HG03439 (cell line): ENCODE data around the gene WDR82.
"Not testable (repeated sequence)": the region's sequence is repeated elsewhere in the genome, so short reads cannot be mapped to it uniquely, and the experiment has no call there.

Experiments used
- ATAC-seq: cut with Tn5 transposase; IDR thresholded peaks from one replicate; pipeline ENCODE4 v1.9.1; 2021; ENCODE audit warnings: mild to moderate bottlenecking, moderate library complexity; ENCODE audit not compliant: unreplicated experiment

The WDR82 gene

DNA sequence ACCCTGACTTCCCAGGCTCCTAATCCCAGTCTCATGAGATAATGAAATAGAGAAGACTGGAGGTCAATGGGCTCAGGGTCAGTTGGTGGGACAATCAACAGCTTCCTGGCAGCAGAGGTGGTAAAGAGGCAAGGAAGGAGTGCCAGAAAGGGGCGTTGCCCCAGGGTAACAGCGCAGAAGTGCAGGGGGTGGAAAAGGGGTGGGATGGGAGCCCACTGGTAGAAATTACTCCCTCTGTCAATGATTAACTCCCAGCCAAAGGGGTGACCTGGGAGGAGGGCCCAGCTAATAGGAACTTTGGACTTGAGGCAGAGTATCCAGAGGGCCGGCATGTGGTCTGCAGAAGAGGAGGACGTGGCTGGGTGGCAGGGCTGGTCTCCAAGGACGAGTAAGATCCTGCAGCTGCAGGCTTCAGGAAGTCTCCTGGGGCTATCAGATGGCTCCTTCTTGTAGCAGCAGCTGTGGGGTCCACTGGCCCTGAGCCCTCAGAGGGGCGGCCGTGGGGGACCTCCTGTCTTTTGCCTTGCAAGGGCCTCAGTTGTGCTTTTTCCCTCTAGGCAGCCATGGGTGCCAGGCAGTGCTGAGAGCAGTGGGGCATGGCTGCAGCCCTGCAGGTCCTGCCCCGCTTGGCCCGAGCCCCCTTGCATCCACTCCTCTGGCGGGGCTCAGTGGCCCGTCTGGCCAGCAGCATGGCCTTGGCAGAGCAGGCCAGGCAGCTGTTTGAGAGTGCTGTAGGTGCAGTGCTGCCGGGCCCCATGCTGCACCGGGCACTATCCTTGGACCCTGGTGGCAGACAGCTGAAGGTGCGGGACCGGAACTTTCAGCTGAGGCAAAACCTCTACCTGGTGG, 11.5 kb upstream of the WDR82 start:
- ATAC-seq, result no peak

DNA sequence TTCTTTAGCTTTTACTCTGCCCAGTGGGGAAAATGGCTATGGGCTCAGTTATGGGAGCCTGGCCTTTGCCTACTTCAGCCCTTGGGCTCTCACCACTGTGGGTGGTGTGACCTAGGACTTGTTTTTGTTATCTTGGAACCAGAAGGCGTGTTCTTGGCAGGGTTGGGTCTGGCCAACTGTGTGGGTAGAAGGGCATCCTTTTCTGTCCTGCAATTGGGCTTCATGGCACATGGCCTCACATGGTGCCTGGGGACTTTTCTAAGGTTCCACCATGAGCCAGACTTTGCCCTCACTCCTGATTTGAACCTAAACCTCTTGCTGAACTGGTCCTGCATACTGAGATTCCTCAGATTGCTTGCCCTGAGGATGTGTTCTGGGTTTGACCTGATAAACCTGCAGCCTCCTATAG, 10.9 kb upstream of the WDR82 start:
- no peak for ATAC-seq

DNA sequence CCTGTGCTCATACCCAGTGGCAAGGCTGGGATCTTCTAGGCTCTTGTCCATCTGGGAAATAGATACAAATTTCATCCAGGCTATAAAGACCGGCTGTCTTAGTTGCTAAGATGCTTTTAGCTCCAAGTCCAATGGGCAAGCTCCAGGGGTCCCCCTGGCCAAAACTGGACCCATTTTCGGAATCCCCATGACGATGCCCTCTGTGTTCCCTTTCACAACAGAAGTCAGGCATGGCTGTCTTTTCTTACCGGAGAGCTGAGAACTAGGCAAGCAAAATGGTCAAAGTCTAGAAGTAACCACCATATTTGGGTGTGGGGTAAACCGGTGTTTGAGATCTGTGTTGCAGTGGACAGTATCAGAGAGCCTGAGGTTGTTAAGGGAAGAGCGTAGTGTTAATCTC, 10.2 kb upstream of the WDR82 start:
- ATAC-seq, result no peak

GRCh38 chr3:52286777-52287110, 8.3 kb upstream of the WDR82 start:
- ATAC-seq, result no peak

- ATAC-seq, result not testable (repeated sequence)
Observed at GRCh38 chr3:52284051-52284450, 5.6 kb upstream of the WDR82 start.

DNA sequence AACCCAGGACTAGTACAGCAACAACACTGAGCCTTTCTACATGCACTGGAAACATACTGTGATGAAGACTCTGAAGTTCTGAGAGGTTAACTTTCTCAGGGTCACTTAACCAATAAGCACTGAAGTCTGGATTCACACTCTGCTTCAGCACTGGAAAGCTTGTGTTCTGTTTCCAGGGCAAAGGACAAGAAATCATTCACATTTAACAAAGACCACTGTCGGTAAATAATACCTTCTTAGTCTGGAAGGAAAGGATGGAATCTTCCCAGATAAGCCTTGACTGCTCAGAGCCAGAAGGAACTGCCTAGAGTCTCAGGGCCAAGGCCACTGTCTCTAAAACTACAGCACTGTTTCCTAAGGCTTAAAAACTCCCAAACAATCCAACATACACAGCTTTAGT, 4.9 kb upstream of the WDR82 start:
- no peak for ATAC-seq

- ATAC-seq, result no peak
Observed at GRCh38 chr3:52281981-52282801, 3.7 kb upstream of the WDR82 start.

- ATAC-seq, result no peak
Observed at GRCh38 chr3:52280050-52280461, 1.6 kb upstream of the WDR82 start.

- no peak for ATAC-seq
Observed at GRCh38 chr3:52279596-52279995, 1.1 kb upstream of the WDR82 start.

- ATAC-seq, result peak; percentile 60
Observed at GRCh38 chr3:52277972-52278509, 408 bp downstream of the WDR82 start.

GRCh38 chr3:52277071-52277964, 1.1 kb downstream of the WDR82 start:
- no peak for ATAC-seq

GRCh38 chr3:52274781-52275180, 3.7 kb downstream of the WDR82 start:
- not testable (repeated sequence) for ATAC-seq

DNA sequence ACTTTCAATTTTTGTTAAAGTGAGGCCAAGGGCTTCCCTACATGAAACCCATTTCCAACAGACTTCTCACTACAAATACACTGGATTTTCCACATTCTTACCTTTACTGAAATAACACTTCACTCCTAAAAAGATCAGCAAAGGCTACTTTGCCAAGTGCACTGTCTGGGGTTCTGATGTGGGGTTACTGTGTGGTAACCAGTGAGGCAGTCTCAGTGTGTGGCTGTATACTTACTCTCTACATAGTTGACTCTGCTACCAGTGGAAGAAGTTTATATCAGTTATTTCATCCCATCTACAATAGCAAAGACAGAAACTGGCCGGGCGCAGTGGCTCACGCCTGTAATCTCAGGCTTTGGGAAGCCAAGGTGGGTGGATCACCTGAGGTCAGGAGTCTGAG, 5.6 kb downstream of the WDR82 start:
- no peak for ATAC-seq

DNA sequence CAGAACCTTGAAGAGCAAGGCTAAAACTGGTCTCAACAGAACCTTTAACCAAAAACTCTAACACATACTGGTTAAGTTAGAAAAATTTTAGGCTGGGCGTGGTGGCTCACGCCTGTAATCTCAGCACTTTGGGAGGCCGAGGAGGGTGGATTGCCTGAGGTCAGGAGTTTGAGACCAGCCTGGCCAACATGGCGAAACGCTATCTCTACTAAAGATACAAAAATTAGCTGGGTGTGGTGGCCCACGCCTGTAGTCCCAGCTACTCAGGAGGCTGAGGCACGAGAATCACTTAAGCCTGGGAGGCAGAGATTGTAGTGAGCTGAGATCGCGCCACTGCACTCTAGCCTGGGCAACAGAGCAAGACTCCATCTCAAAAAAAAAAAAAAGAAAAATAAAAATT, 6.3 kb downstream of the WDR82 start:
- not testable (repeated sequence) for ATAC-seq

DNA sequence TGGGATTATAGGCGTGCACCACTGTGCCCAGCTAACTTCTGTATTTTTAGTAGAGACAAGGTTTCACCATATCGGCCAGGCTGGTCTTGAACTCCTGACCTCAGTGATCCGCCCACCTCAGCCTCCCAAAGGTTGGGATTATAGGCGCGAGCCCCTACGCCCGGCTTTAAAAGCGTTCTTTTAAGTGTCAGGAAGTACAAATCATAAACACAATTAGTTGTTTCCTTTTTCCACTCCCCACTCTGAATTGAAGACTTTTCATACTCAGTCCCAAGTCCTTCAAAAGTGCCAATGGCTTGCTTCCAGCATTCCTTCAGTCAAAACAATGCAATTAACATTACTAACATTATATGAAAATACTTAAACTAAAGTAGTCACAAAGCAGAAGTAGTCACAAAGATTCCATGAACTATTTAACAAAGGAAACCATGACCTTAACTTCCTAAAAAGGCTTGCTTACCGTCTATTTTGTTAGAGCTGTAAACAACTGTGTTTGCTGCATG, 8.1 kb downstream of the WDR82 start:
- ATAC-seq, result no peak

DNA sequence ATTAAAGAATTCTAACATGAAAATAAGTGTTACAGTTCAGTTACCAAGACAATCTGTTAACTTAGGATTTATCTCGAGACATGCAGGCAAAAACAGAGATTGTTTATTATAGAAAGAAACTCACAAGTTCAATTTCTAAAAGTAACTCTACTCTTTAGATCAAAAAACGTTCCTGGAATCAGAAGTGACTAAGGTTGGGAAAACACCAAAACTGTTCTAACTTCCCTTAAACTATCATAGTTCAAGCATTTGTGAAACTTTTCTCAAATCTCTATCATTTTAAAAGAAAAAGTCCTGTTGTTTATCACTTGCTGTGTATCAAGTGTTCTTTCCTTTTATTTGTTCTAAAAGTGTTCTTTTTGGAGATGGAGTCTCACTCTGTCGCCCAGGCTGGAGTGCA, 8.7 kb downstream of the WDR82 start:
- ATAC-seq, result no peak

DNA sequence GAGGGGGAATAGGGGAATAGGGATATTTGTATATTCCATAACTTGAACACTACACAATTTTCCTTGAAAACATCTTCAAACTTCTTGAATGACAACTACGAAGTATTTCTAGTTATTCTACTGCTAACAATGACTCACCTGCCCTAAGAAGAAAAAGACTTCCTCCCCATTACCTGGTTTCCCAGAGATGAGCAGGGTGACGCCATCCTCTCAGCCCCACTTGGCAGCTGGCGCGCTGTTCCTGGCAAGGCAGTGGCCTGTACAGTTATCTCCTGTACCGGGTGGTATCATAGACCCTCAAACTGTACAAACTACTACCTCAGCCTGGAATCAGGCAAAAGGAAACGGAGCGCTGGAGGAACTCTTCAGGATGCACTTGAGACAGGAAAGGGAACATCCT, 10.4 kb downstream of the WDR82 start:
- no peak for ATAC-seq

DNA sequence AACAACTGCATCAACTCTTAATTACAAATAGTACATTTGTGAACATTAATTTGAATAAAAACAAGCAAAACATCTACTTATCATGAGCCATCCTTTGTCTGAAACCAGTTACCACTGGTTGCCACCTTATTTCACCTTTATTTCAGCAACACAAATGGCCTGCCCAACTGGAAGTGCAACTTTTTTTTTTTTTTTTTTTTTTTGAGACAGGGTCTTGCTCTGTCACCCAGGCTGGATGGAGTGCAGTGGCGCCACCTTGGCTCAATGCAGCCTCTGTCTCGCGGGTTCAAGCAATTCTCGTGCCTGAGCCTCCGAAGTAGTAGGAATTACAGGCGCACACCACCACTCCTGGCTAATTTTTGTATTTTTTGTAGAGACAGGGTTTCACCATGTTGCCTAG, 13.1 kb downstream of the WDR82 start:
- no peak for ATAC-seq

DNA sequence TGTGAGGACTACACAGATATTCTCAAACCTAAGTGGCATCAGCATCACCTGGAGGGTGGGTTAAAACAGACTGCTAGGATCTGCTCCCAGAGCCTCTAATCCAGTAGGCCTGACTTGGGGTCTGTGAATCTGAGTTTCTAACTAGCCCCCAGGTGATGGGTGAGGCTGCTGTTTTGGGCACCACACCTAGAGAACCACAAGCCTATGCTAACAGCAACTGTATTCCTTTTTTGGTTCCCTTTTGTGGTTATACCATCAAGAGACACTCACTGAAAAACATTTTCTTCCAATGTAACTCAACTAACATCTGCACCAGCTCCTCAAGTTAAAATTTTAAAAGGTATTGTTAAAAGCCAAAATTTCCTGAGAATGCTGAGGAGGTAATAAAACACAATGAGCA, 16.0 kb downstream of the WDR82 start:
- ATAC-seq, result no peak

GRCh38 chr3:52259448-52259847, 19.0 kb downstream of the WDR82 start:
- ATAC-seq, result no peak

DNA sequence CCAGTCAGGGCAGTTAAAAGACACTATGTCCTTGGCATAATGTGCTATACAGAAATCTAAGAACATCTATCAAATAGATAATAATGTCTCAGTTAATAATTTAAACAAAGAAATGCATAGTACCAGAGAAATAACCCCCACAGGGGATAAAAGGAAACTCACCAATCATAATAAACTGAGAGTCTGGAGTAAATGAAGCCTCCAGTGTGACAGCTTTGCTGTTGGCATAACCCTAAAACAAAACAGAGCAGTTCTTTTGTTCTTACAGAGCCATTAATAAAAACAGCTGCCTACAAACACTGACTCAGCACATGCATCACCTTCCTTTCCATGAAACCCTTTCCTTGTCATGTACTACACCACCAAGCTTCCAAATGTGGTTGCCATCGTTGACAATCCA, 19.4 kb downstream of the WDR82 start:
- no peak for ATAC-seq
